Measurements from ENCODE around the gene FBXL13. TPM values are rescaled to one million over a fixed set of nuclear protein-coding genes. Genes with fewer than 3 reads are reported as not detected.
A peak's percentile ranks its signal among the peaks of the same experiment; 100 is the strongest.

FBXL13 gene
- polyA plus RNA-seq, 1 of the 3 experiments (the other 2 are of a cell fraction): 1.1 TPM

DNA sequence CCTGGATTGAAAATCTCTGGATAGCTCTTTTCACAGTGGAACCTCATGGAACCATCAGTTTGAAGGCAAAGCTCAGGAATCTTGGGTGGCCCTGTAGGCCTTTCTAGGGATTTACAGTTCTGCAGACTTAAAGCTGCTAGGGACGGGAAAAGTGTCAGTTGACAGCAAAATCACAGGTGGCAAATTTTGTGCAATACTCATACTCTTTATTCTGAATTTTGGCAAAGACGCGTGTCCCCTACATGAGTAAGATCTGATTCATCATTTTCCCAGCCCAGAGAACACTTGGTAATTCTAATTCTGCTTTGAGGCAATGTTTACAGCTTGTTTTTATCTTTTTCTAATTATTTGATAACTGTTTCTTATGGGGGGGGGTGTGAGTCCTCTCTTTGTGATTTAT, 158.2 kb downstream of the FBXL13 start:
- peak overlapping the region; percentile 19; the same call in 1 of the 2 replicates for H3K9ac ChIP-seq
- ChIA-PET POLR2A (interaction anchor here (0.5 kb wide), 1 partner anchor 535 kb away, joined by 3 read pairs; no protein-coding TSS in a partner anchor), CTCF (no interaction called here)
- no peaks in the 10 kb centered on the region for H3K79me2 ChIP-seq (ENCODE audit: insufficient read depth)
- peak overlapping the region; percentile 11 to 79; a peak in 3 of 4 replicates for H3K27ac ChIP-seq (ENCODE audit: low read depth in 2 of 2, low read length in 1 of 2)
- peak overlapping the region; percentile 12 for H3K4me2 ChIP-seq
- peaks cover 0 to 18% of the 10 kb centered on the region in 2 experiments for H3K4me1 ChIP-seq (ENCODE audit: control insufficient read depth in 1 of 2, insufficient read depth in 2 of 2, low read depth in 1 of 2, low read length in 1 of 2)
- no peaks in the 10 kb centered on the region for H3K36me3 ChIP-seq (replicated peaks in 1 of 2; ENCODE audit: control insufficient read depth in 1 of 2, insufficient read depth in 2 of 2, low read length in 1 of 2)
- H3K27me3 ChIP-seq (ENCODE audit: insufficient read depth): no peaks in the 10 kb centered on the region
- no peak overlapping the region for H3K4me3 ChIP-seq (ENCODE audit: low read depth in 2 of 2, low read length in 1 of 2)
- H4K20me1 ChIP-seq (ENCODE audit: insufficient read depth): no peaks in the 10 kb centered on the region
- peaks cover 21% of the 10 kb centered on the region for H3F3A ChIP-seq (replicated peaks; ENCODE audit: insufficient read depth)
- H3K9me2 ChIP-seq: no peaks in the 10 kb centered on the region
- no peak for DNase-seq
- H3K9me3 ChIP-seq: no peaks in the 10 kb centered on the region
- peak overlapping the region; percentile 20; the same call in 1 of the 2 replicates for H2AFZ ChIP-seq (ENCODE audit: low read depth)
- 23% methylated on average over 3 of the region's 3 CpGs for WGBS (ENCODE audit: low lambda C conversion rate)
- TF ChIP-seq SIN3A (IDR thresholded peaks at IDR 0.05; ENCODE audit: borderline replicate concordance, low read depth, low read length) (0 out of 2 replicates have a peak, but pooled peaks have one; percentile 73), RAD21 (IDR thresholded peaks at IDR 0.05; ENCODE audit: low read length) (no peak), JUND (IDR thresholded peaks at IDR 0.05) (peak; percentile 83), MEF2A (IDR thresholded peaks at IDR 0.05; ENCODE audit: borderline replicate concordance, low read depth) (no peak), MXI1 (IDR thresholded peaks at IDR 0.05; ENCODE audit: low read depth, low read length) (no peak), EZH2phosphoT487 (IDR thresholded peaks at IDR 0.05; ENCODE audit: borderline replicate concordance, low read depth) (no peak), FOSL2 (IDR thresholded peaks at IDR 0.05; ENCODE audit: borderline replicate concordance, low read depth) (peak; percentile 93), RCOR1 (IDR thresholded peaks at IDR 0.05; ENCODE audit: low read length) (no peak), TCF12 (IDR thresholded peaks at IDR 0.05) (peak; percentile 80), RXRA (IDR thresholded peaks at IDR 0.05; ENCODE audit: borderline replicate concordance, low read depth) (no peak), YY1 (IDR thresholded peaks at IDR 0.05; ENCODE audit: low read depth) (no peak), FOXM1 (IDR thresholded peaks at IDR 0.05; ENCODE audit: low read depth) (peak; percentile 67; the same call in 1 of the 2 replicates), GABPA (IDR thresholded peaks at IDR 0.05; ENCODE audit: low read depth) (0 out of 2 replicates have a peak, but pooled peaks have one; percentile 6), GATA2 (CRISPR knock-in tag; IDR thresholded peaks at IDR 0.05) (no peak), TEAD4 (IDR thresholded peaks at IDR 0.05; ENCODE audit: borderline replicate concordance, insufficient read depth) (peak; percentile 52; the same call in 1 of the 2 replicates), SMC3 (IDR thresholded peaks at IDR 0.05; ENCODE audit: low read depth, low read length) (0 out of 2 replicates have a peak, but pooled peaks have one; percentile 4), CHD2 (IDR thresholded peaks at IDR 0.05; ENCODE audit: low read length, partially characterized antibody) (no peak), EP300 (IDR thresholded peaks at IDR 0.05; ENCODE audit: borderline replicate concordance in 1 of 2, low read depth in 1 of 2, low read length in 1 of 2) (peak in 1 of 2 experiments; percentile 72; a peak in 2 of 4 replicates), NRF1 (IDR thresholded peaks at IDR 0.05; ENCODE audit: low read depth, low read length) (no peak)
- TF ChIP-seq, protein P1, sequence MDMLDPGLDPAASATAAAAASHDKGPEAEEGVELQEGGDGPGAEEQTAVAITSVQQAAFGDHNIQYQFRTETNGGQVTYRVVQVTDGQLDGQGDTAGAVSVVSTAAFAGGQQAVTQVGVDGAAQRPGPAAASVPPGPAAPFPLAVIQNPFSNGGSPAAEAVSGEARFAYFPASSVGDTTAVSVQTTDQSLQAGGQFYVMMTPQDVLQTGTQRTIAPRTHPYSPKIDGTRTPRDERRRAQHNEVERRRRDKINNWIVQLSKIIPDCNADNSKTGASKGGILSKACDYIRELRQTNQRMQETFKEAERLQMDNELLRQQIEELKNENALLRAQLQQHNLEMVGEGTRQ (IDR thresholded peaks at IDR 0.05; ENCODE audit: borderline replicate concordance, low read depth, low read length): no peak
- TF ChIP-seq, protein P2, sequence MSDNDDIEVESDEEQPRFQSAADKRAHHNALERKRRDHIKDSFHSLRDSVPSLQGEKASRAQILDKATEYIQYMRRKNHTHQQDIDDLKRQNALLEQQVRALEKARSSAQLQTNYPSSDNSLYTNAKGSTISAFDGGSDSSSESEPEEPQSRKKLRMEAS (IDR thresholded peaks at IDR 0.05; ENCODE audit: low read depth): no peak; the same call in 1 of the 2 replicates
- TF ChIP-seq, protein P3, sequence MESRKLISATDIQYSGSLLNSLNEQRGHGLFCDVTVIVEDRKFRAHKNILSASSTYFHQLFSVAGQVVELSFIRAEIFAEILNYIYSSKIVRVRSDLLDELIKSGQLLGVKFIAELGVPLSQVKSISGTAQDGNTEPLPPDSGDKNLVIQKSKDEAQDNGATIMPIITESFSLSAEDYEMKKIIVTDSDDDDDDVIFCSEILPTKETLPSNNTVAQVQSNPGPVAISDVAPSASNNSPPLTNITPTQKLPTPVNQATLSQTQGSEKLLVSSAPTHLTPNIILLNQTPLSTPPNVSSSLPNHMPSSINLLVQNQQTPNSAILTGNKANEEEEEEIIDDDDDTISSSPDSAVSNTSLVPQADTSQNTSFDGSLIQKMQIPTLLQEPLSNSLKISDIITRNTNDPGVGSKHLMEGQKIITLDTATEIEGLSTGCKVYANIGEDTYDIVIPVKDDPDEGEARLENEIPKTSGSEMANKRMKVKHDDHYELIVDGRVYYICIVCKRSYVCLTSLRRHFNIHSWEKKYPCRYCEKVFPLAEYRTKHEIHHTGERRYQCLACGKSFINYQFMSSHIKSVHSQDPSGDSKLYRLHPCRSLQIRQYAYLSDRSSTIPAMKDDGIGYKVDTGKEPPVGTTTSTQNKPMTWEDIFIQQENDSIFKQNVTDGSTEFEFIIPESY (IDR thresholded peaks at IDR 0.05; ENCODE audit: borderline replicate concordance, low read depth): no peak
- TF ChIP-seq, protein P4, sequence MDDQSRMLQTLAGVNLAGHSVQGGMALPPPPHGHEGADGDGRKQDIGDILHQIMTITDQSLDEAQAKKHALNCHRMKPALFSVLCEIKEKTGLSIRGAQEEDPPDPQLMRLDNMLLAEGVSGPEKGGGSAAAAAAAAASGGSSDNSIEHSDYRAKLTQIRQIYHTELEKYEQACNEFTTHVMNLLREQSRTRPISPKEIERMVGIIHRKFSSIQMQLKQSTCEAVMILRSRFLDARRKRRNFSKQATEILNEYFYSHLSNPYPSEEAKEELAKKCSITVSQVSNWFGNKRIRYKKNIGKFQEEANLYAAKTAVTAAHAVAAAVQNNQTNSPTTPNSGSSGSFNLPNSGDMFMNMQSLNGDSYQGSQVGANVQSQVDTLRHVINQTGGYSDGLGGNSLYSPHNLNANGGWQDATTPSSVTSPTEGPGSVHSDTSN (IDR thresholded peaks at IDR 0.05): peak; percentile 64
- TF ChIP-seq, protein P5, sequence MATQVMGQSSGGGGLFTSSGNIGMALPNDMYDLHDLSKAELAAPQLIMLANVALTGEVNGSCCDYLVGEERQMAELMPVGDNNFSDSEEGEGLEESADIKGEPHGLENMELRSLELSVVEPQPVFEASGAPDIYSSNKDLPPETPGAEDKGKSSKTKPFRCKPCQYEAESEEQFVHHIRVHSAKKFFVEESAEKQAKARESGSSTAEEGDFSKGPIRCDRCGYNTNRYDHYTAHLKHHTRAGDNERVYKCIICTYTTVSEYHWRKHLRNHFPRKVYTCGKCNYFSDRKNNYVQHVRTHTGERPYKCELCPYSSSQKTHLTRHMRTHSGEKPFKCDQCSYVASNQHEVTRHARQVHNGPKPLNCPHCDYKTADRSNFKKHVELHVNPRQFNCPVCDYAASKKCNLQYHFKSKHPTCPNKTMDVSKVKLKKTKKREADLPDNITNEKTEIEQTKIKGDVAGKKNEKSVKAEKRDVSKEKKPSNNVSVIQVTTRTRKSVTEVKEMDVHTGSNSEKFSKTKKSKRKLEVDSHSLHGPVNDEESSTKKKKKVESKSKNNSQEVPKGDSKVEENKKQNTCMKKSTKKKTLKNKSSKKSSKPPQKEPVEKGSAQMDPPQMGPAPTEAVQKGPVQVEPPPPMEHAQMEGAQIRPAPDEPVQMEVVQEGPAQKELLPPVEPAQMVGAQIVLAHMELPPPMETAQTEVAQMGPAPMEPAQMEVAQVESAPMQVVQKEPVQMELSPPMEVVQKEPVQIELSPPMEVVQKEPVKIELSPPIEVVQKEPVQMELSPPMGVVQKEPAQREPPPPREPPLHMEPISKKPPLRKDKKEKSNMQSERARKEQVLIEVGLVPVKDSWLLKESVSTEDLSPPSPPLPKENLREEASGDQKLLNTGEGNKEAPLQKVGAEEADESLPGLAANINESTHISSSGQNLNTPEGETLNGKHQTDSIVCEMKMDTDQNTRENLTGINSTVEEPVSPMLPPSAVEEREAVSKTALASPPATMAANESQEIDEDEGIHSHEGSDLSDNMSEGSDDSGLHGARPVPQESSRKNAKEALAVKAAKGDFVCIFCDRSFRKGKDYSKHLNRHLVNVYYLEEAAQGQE (IDR thresholded peaks at IDR 0.05; ENCODE audit: low read depth, low read length): no peak
- TF ChIP-seq, protein P6, sequence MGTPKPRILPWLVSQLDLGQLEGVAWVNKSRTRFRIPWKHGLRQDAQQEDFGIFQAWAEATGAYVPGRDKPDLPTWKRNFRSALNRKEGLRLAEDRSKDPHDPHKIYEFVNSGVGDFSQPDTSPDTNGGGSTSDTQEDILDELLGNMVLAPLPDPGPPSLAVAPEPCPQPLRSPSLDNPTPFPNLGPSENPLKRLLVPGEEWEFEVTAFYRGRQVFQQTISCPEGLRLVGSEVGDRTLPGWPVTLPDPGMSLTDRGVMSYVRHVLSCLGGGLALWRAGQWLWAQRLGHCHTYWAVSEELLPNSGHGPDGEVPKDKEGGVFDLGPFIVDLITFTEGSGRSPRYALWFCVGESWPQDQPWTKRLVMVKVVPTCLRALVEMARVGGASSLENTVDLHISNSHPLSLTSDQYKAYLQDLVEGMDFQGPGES (IDR thresholded peaks at IDR 0.05; ENCODE audit: low read depth, low read length): no peak
